Trophoblast cell (in vitro differentiated cells and primary cell): Measurements from ENCODE around the gene TCF12.

Experiments
- DNase-seq, 2 donors: peaks; one replicate each; pipeline ENCODE4 v3.0.0-alpha.2; 2016
- H2AFZ ChIP-seq: 2 replicates; pipeline ENCODE4 v1.6.1; 2013; ENCODE audit warnings: low read length, moderate library complexity, mild to moderate bottlenecking; ENCODE audit not compliant: insufficient read depth, poor library complexity
- H2AK5ac ChIP-seq: 2 replicates; pipeline ENCODE4 v1.6.1; 2013; ENCODE audit warnings: mild to moderate bottlenecking, low read length
- H2BK120ac ChIP-seq: 2 replicates; pipeline ENCODE4 v1.6.1; 2013; ENCODE audit warnings: low read length, mild to moderate bottlenecking, moderate library complexity; ENCODE audit not compliant: insufficient read depth, poor library complexity
- H2BK12ac ChIP-seq: 2 replicates; pipeline ENCODE4 v1.6.1; 2013; ENCODE audit warnings: mild to moderate bottlenecking, low read length, moderate library complexity
- H2BK5ac ChIP-seq: 2 replicates; pipeline ENCODE4 v1.6.1; 2013; ENCODE audit warnings: low read length, low read depth, moderate library complexity, mild to moderate bottlenecking; ENCODE audit not compliant: poor library complexity
- H3K14ac ChIP-seq: 2 replicates; pipeline ENCODE4 v1.6.1; 2013; ENCODE audit warnings: mild to moderate bottlenecking, low read length
- H3K18ac ChIP-seq: 2 replicates; pipeline ENCODE4 v1.6.1; 2013; ENCODE audit warnings: mild to moderate bottlenecking, low read length
- H3K23ac ChIP-seq: 2 replicates; pipeline ENCODE4 v1.6.1; 2013; ENCODE audit warnings: low read length
- H3K27ac ChIP-seq: 2 replicates; pipeline ENCODE4 v1.5.1; 2013; ENCODE audit warnings: low read depth, mild to moderate bottlenecking, inconsistent platforms, low read length, moderate library complexity
- H3K27me3 ChIP-seq: 2 replicates; pipeline ENCODE4 v1.6.1; 2013; ENCODE audit warnings: inconsistent platforms, mild to moderate bottlenecking, low read length, moderate library complexity; ENCODE audit not compliant: insufficient read depth
- H3K36me3 ChIP-seq, 2 experiments: 1 replicate in 1 of 2; 2 replicates in 1 of 2; pipeline ENCODE4 v1.6.1; 2013; ENCODE audit warnings: low read length in 2 of 2, mild to moderate bottlenecking in 2 of 2, moderate library complexity in 1 of 2; ENCODE audit not compliant: insufficient read depth in 2 of 2, control insufficient read depth in 1 of 2
- H3K4ac ChIP-seq: 2 replicates; pipeline ENCODE4 v1.6.1; 2013; ENCODE audit warnings: low read depth, mild to moderate bottlenecking, low read length, moderate library complexity
- H3K4me1 ChIP-seq, 2 experiments: 1 replicate in 1 of 2; 2 replicates in 1 of 2; pipeline ENCODE4 v1.6.1; 2013; ENCODE audit warnings: low read length in 2 of 2, mild to moderate bottlenecking in 2 of 2, moderate library complexity in 1 of 2; ENCODE audit not compliant: insufficient read depth in 2 of 2, control insufficient read depth in 1 of 2
- H3K4me2 ChIP-seq: 2 replicates; pipeline ENCODE4 v1.6.1; 2013; ENCODE audit warnings: inconsistent platforms, mild to moderate bottlenecking, low read length, moderate library complexity
- H3K4me3 ChIP-seq: 2 replicates; pipeline ENCODE4 v1.5.1; 2013; ENCODE audit warnings: mild to moderate bottlenecking, low read depth, low read length, inconsistent platforms
- H3K79me1 ChIP-seq: one replicate; pipeline ENCODE4 v1.6.1; 2013; ENCODE audit warnings: low read length
- H3K79me2 ChIP-seq: 2 replicates; pipeline ENCODE4 v1.6.1; 2013; ENCODE audit warnings: low read length, mild to moderate bottlenecking; ENCODE audit not compliant: control insufficient read depth, insufficient read depth, poor library complexity
- H3K9ac ChIP-seq: 2 replicates; pipeline ENCODE4 v1.6.1; 2013; ENCODE audit warnings: mild to moderate bottlenecking, low read length
- H3K9me3 ChIP-seq: 2 replicates; pipeline ENCODE4 v1.6.1; 2013; ENCODE audit warnings: low read depth, mild to moderate bottlenecking, control low read depth, inconsistent platforms, low read length; ENCODE audit not compliant: insufficient read depth
- H4K12ac ChIP-seq: 2 replicates; pipeline ENCODE4 v1.6.1; 2013; ENCODE audit warnings: low read depth, mild to moderate bottlenecking, low read length, moderate library complexity
- H4K8ac ChIP-seq: 2 replicates; pipeline ENCODE4 v1.6.1; 2013; ENCODE audit warnings: low read depth, mild to moderate bottlenecking, low read length, moderate library complexity
- H4K91ac ChIP-seq: one replicate; pipeline ENCODE4 v1.6.1; 2013; ENCODE audit warnings: low read depth, mild to moderate bottlenecking, low read length, moderate library complexity
- WGBS: extraction: QIAGEN DNeasy Blood & Tissue Kit; methylation state at CpG from one replicate; pipeline ENCODE4 v1.1.7; 2013; ENCODE audit warnings: missing lambda C conversion rate; ENCODE audit not compliant: insufficient read length, insufficient coverage; ENCODE audit errors: extremely low coverage; 5-methylcytosine and 5-hydroxymethylcytosine counted together

TCF12 gene

GRCh38 chr15:57167821-57168395 lies 249.5 kb downstream of the TCF12 start:
- Histone ChIP-seq H2BK120ac (no peak overlapping the region), H3K4me2 (no peak overlapping the region), H3K79me2 (no peaks in the 10 kb centered on the region), H3K36me3 (no peaks in the 10 kb centered on the region), H4K12ac (no peak overlapping the region), H3K23ac (no peak overlapping the region), H4K8ac (no peak overlapping the region), H3K4me1 (no peaks in the 10 kb centered on the region), H3K18ac (no peak overlapping the region), H2AK5ac (no peak overlapping the region), H3K4me3 (no peak overlapping the region), H3K4ac (no peak overlapping the region), H3K9me3 (no peaks in the 10 kb centered on the region), H3K79me1 (no peaks in the 10 kb centered on the region), H2AFZ (no peak overlapping the region), H3K27ac (no peak overlapping the region), H3K9ac (no peak overlapping the region), H2BK5ac (no peak overlapping the region), H2BK12ac (no peak overlapping the region), H3K27me3 (no peaks in the 10 kb centered on the region), H4K91ac (no peak overlapping the region), H3K14ac (no peak overlapping the region)
- DNase-seq: peak in 1 of 2 donors; percentile 14
- no CpG with 5 or more reads among the region's 3 CpGs for WGBS

- Histone ChIP-seq H3K4me3 (no peak overlapping the region), H3K79me2 (no peaks in the 10 kb centered on the region), H2AK5ac (no peak overlapping the region), H3K4me1 (no peaks in the 10 kb centered on the region), H3K27me3 (no peaks in the 10 kb centered on the region), H2BK5ac (no peak overlapping the region), H2AFZ (no peak overlapping the region), H4K12ac (no peak overlapping the region), H3K4me2 (no peak overlapping the region), H3K9me3 (no peaks in the 10 kb centered on the region), H3K27ac (no peak overlapping the region), H2BK120ac (no peak overlapping the region), H3K4ac (no peak overlapping the region), H3K18ac (no peak overlapping the region), H3K14ac (no peak overlapping the region), H2BK12ac (no peak overlapping the region), H4K8ac (no peak overlapping the region), H3K36me3 (no peaks in the 10 kb centered on the region), H3K9ac (no peak overlapping the region), H4K91ac (no peak overlapping the region), H3K23ac (no peak overlapping the region), H3K79me1 (no peaks in the 10 kb centered on the region)
- DNase-seq: no peak
- WGBS: no CpG with 5 or more reads among the region's 2 CpGs
These were observed 251.2 kb downstream of the TCF12 start for GRCh38 chr15:57169643-57170042.

- no CpG with 5 or more reads among the region's 1 CpG for WGBS
- H2BK5ac ChIP-seq: no peak overlapping the region
- H3K9me3 ChIP-seq: no peaks in the 10 kb centered on the region
- H3K9ac ChIP-seq: no peak overlapping the region
- H2AFZ ChIP-seq: no peak overlapping the region
- H3K4me3 ChIP-seq: no peak overlapping the region
- H3K79me1 ChIP-seq: no peaks in the 10 kb centered on the region
- no peak overlapping the region for H3K4me2 ChIP-seq
- no peak overlapping the region for H4K8ac ChIP-seq
- no peak overlapping the region for H3K23ac ChIP-seq
- H3K27me3 ChIP-seq: no peaks in the 10 kb centered on the region
- H3K14ac ChIP-seq: no peak overlapping the region
- DNase-seq: no peak
- no peak overlapping the region for H3K4ac ChIP-seq
- no peak overlapping the region for H4K91ac ChIP-seq
- H3K18ac ChIP-seq: no peak overlapping the region
- H3K79me2 ChIP-seq: no peaks in the 10 kb centered on the region
- no peak overlapping the region for H2BK120ac ChIP-seq
- H3K36me3 ChIP-seq: no peaks in the 10 kb centered on the region
- no peaks in the 10 kb centered on the region for H3K4me1 ChIP-seq
- no peak overlapping the region for H4K12ac ChIP-seq
- no peak overlapping the region for H2AK5ac ChIP-seq
- H2BK12ac ChIP-seq: no peak overlapping the region
- H3K27ac ChIP-seq: no peak overlapping the region
These were observed 253.0 kb downstream of the TCF12 start for GRCh38 chr15:57171426-57171825.

DNA sequence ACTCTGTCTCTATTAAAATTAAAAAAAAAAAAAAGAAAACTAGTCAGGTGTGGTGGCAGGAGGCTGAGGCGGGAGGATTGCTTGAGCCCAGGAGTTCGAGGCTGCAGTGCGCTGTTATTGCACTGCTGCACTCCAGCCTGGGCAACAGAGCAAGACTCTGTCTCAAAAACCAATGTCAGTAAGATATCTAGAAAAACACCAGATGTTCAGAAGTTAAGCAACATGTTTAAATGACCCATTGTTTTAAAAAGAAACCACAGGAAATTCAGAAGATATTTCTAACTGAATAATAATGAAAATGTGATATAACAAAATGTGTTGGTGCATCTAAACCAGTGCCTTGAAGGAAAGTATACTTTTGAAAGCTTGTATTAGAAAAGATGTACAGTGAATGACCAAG lies 254.5 kb downstream of the TCF12 start:
- Histone ChIP-seq H3K27ac (no peak overlapping the region), H3K4me2 (no peak overlapping the region), H3K79me1 (no peaks in the 10 kb centered on the region), H3K23ac (no peak overlapping the region), H4K91ac (no peak overlapping the region), H2BK120ac (no peak overlapping the region), H3K14ac (no peak overlapping the region), H3K18ac (no peak overlapping the region), H2BK5ac (no peak overlapping the region), H4K12ac (no peak overlapping the region), H2AFZ (no peak overlapping the region), H2AK5ac (no peak overlapping the region), H3K9ac (no peak overlapping the region), H3K9me3 (no peaks in the 10 kb centered on the region), H3K4me3 (no peak overlapping the region), H3K4ac (no peak overlapping the region), H4K8ac (no peak overlapping the region), H3K4me1 (no peaks in the 10 kb centered on the region), H3K36me3 (no peaks in the 10 kb centered on the region), H3K79me2 (no peaks in the 10 kb centered on the region), H2BK12ac (no peak overlapping the region), H3K27me3 (no peaks in the 10 kb centered on the region)
- WGBS: no CpG with 5 or more reads among the region's 3 CpGs
- no peak for DNase-seq
